Sigmoid colon (tissue), 7 donors: ENCODE results near the gene RNMT. TPM values are rescaled to one million over a fixed set of nuclear protein-coding genes. Genes with fewer than 3 reads are reported as not detected.

Experiments
- DNase-seq: peaks from one replicate; pipeline ENCODE4 v3.0.0-alpha.2; 2019
- H3K27ac ChIP-seq, 4 donors: fragments of 200-600 bp; sonication (generic); one replicate each; pipeline ENCODE4 v1.5.1; 2016 to 2019; ENCODE audit warnings: mild to moderate bottlenecking in 1 of 4
- H3K27me3 ChIP-seq, 3 donors: fragments of 200-600 bp; sonication (generic); one replicate each; pipeline ENCODE4 v1.5.1; 2019; ENCODE audit warnings: mild to moderate bottlenecking in 1 of 3
- H3K36me3 ChIP-seq, 4 donors: fragments of 200-600 bp; sonication (generic); one replicate each; pipeline ENCODE4 v1.5.1; 2016 to 2019
- H3K4me1 ChIP-seq, 4 donors: fragments of 200-600 bp; sonication (generic); one replicate each; pipeline ENCODE4 v1.5.1; 2017 to 2019
- H3K4me3 ChIP-seq, 4 donors: fragments of 200-600 bp; sonication (generic); one replicate each; pipeline ENCODE4 v1.5.1; 2017 to 2019; ENCODE audit warnings: mild to moderate bottlenecking in 2 of 4, moderate library complexity in 1 of 4
- H3K9me3 ChIP-seq, 4 donors: fragments of 200-600 bp in 3 of 4; sonication (generic) in 3 of 4; one replicate each; pipeline versions ENCODE4 v1.5.1 to v1.6.1; 2013 to 2019
- CTCF ChIP-seq, 4 experiments: fragments of 450-650 bp in 3 of 4; fragments of 200-600 bp in 1 of 4; IDR thresholded peaks; one replicate each; pipeline ENCODE4 v1.5.1; 2016 to 2019; ENCODE audit warnings: antibody characterized with exemption in 4 of 4, mild to moderate bottlenecking in 3 of 4, moderate library complexity in 2 of 4
- EP300 ChIP-seq, 4 donors: sonication (generic); formaldehyde crosslinking; IDR thresholded peaks; one replicate each; pipeline ENCODE4 v1.6.1; 2017; ENCODE audit warnings: antibody characterized with exemption in 4 of 4
- POLR2A ChIP-seq, 2 donors: fragments of 450-650 bp; IDR thresholded peaks; one replicate each; pipeline ENCODE4 v1.6.1; 2016; ENCODE audit warnings: antibody characterized with exemption in 2 of 2, mild to moderate bottlenecking in 2 of 2, moderate library complexity in 2 of 2
- POLR2AphosphoS5 ChIP-seq, 4 donors: sonication (generic); formaldehyde crosslinking; IDR thresholded peaks; one replicate each; pipeline ENCODE4 v1.6.1; 2017; ENCODE audit warnings: antibody characterized with exemption in 4 of 4
- WGBS, 2 donors: extraction: QIAGEN DNeasy Blood & Tissue Kit; methylation state at CpG; one replicate each; pipeline ENCODE4 v1.1.7; 2013; 5-methylcytosine and 5-hydroxymethylcytosine counted together
- intact Hi-C: fragments of 100-400 bp; cut with DNase I; formaldehyde crosslinking; loops from one replicate; pipeline ENCODE4 v1.15.1; 2023
- polyA plus RNA-seq, 3 donors: library from polyadenylated mRNA; stranded (reverse); fragments of 200-250 nt; gene quantifications; one replicate each; pipeline ENCODE4 v1.2.3, GENCODE V29; 2013
- total RNA-seq, 4 donors: library from RNA; depleted of rRNA; stranded (reverse); fragments of >200 nt; gene quantifications; one replicate each; pipeline ENCODE4 v1.1.0, GENCODE V29; 2016
- donor health status: healthy with polysubstance abuse.
- donor health status: Bipolar disorder and iron deficiency.
- donor health status: healthy.

Gene RNMT
- total and polyA plus RNA-seq, 7 donors = 7.2 to 22.3 (median 16.1) TPM

DNA sequence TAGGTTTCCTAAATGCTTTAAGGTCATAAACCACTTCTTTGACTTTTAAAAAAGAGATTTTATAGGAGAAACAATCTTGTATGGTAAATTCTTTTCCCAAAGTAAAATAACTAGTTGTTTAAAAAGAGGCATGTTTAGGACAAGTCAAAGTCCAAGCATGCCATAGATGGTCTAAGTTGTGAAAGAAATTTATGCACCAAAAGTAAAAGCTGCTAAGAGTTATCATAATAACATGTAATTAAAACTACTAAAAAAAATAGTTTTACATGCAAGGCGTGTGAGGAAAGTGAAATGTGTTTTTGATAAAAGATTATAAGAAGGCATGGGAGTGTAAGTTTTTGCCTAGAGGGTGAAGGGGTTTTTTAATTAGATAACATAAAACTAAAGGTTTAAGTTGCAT lies 22.6 kb upstream of the RNMT start:
- 95 to 97% methylated on average over 1 of the region's 1 CpG for WGBS, 2 donors
- Histone ChIP-seq H3K4me3 (no peak overlapping the region), H3K27me3 (no peaks in the 10 kb centered on the region), H3K27ac (no peak overlapping the region), H3K36me3 (no peaks in the 10 kb centered on the region), H3K4me1 (no peaks in the 10 kb centered on the region), H3K9me3 (peaks cover 0 to 5% (median 0%) of the 10 kb centered on the region in 4 donors)
- intact Hi-C loops = no loop called here
- DNase-seq = no peak
- TF ChIP-seq EP300 (IDR thresholded peaks at IDR 0.05) (no peak), POLR2AphosphoS5 (IDR thresholded peaks at IDR 0.05) (no peak), CTCF (IDR thresholded peaks at IDR 0.05) (no peak), POLR2A (IDR thresholded peaks at IDR 0.05) (no peak)

- intact Hi-C loops = no loop called here
- 83 to 85% methylated on average over 6 of the region's 6 CpGs for WGBS, 2 donors
- no peaks in the 10 kb centered on the region for H3K4me1 ChIP-seq
- no peaks in the 10 kb centered on the region for H3K9me3 ChIP-seq
- H3K27me3 ChIP-seq = no peaks in the 10 kb centered on the region
- DNase-seq = no peak
- H3K27ac ChIP-seq = no peak overlapping the region
- H3K36me3 ChIP-seq = no peaks in the 10 kb centered on the region
- TF ChIP-seq EP300 (IDR thresholded peaks at IDR 0.05) = no peak
- no peak for TF ChIP-seq POLR2AphosphoS5 (IDR thresholded peaks at IDR 0.05)
- TF ChIP-seq POLR2A (IDR thresholded peaks at IDR 0.05) = no peak
- no peak for TF ChIP-seq CTCF (IDR thresholded peaks at IDR 0.05)
- H3K4me3 ChIP-seq = no peak overlapping the region
These were observed 16.1 kb upstream of the RNMT start for GRCh38 chr18:13710414-13710831.

DNA sequence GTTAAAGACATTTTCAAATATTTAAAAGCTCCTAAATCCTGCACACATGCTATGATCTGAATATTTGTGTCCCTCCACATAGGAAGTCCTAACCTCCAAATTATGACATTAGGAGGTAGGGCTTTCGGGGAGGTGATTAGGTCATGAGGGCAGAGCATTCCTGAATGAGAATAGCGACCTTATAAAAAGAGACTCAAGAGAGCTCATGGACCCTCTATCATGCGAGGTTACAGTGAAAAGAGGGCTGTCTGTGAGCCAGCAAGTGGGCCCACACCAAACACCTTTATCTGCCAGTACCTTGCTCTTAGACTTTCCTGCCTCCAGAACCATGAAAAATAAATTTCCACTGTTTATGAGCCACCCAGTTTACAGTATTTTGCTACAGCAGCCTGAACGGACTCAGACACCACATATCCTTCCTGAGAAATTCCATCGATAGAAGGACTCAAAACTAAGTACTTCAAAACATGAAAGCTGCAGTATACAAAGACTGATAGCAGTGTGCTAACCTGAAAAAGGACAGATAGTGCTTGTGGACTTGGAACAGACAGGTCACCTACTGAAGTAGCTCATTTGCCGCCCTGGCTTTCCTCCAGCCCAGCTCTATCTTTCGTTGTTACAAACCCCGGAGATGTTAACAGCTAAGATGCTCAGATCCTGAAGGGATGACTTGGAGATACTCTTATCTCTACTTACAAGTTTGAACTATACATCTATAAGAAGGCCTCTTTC lies 13.9 kb upstream of the RNMT start:
- 93% methylated on average over 8 of the region's 8 CpGs for WGBS, 2 donors
- H3K9me3 ChIP-seq = no peaks in the 10 kb centered on the region
- H3K4me1 ChIP-seq = peaks cover 0 to 4% (median 0%) of the 10 kb centered on the region in 4 donors
- H3K4me3 ChIP-seq = no peak overlapping the region
- TF ChIP-seq CTCF (IDR thresholded peaks at IDR 0.05) (no peak), EP300 (IDR thresholded peaks at IDR 0.05) (no peak), POLR2A (IDR thresholded peaks at IDR 0.05) (no peak), POLR2AphosphoS5 (IDR thresholded peaks at IDR 0.05) (no peak)
- no peak overlapping the region for H3K27ac ChIP-seq
- no peaks in the 10 kb centered on the region for H3K27me3 ChIP-seq
- no peak for DNase-seq
- intact Hi-C loops = no loop called here
- H3K36me3 ChIP-seq = no peaks in the 10 kb centered on the region

- no peak for TF ChIP-seq CTCF (IDR thresholded peaks at IDR 0.05)
- no peak for TF ChIP-seq EP300 (IDR thresholded peaks at IDR 0.05)
- TF ChIP-seq POLR2A (IDR thresholded peaks at IDR 0.05) = no peak
- TF ChIP-seq POLR2AphosphoS5 (IDR thresholded peaks at IDR 0.05) = no peak
These were observed 12.9 kb upstream of the RNMT start for GRCh38 chr18:13713455-13714055.

More at GRCh38 chr18:13713455-13714055, 12.9 kb upstream of the RNMT start:
- H3K27me3 ChIP-seq = no peaks in the 10 kb centered on the region
- H3K4me3 ChIP-seq = no peak overlapping the region
- no peaks in the 10 kb centered on the region for H3K36me3 ChIP-seq
- intact Hi-C loops = no loop called here
- H3K4me1 ChIP-seq = peaks cover 0 to 4% (median 0%) of the 10 kb centered on the region in 4 donors
- WGBS, 2 donors = 69 to 78% methylated on average over 8 of the region's 8 CpGs
- peaks cover 0 to 3% (median 0%) of the 10 kb centered on the region in 4 donors for H3K9me3 ChIP-seq
- no peak for DNase-seq
- H3K27ac ChIP-seq = no peak overlapping the region
